SK-N-SH (cell line): ENCODE measurements around the gene MAPKAPK3. TPM values are rescaled to one million over a fixed set of nuclear protein-coding genes. Genes with fewer than 3 reads are reported as not detected.

Experiments used
- CTCF ChIA-PET: fragments of 300-600, 350-600 bp; formaldehyde crosslinking; extraction: SDS; loops from one replicate; lab custom pipeline; 2021; lab: Yijun Ruan, JAX
- POLR2A ChIA-PET: fragments of 350-600 bp; sonication (Branson Sonifier 250); formaldehyde crosslinking; extraction: SDS; loops from one replicate; lab custom pipeline; 2020; ENCODE audit warnings: antibody characterized with exemption, inconsistent platforms; lab: Yijun Ruan, JAX
- DNase-seq: peaks from one replicate; pipeline ENCODE4 v3.0.0; 2012
- H2AFZ ChIP-seq: fragments of 200-600 bp; sonication (generic); 2 replicates; pipeline ENCODE4 v1.8.1; 2016; ENCODE audit warnings: antibody characterized with exemption, mild to moderate bottlenecking, low read depth
- H3F3A ChIP-seq: fragments of 200-600 bp; sonication (generic); replicated peaks from 2 replicates; pipeline ENCODE3; 2016; ENCODE audit warnings: antibody characterized with exemption, mild to moderate bottlenecking; ENCODE audit not compliant: insufficient read depth
- H3K27ac ChIP-seq, 2 experiments: fragments of 200-500 bp in 1 of 2; fragments of 200-600 bp in 1 of 2; sonication (Bioruptor generic) in 1 of 2; sonication (generic), shearing (Covaris generic) in 1 of 2; 2 replicates each; pipeline versions ENCODE4 v1.5.1 to v1.6.1; 2014 to 2016; ENCODE audit warnings: low read depth in 2 of 2, inconsistent platforms in 1 of 2, low read length in 1 of 2, mild to moderate bottlenecking in 1 of 2, mixed read lengths in 1 of 2
- H3K27me3 ChIP-seq: fragments of 200-600 bp; sonication (generic), shearing (Covaris generic); 2 replicates; pipeline ENCODE4 v1.6.1; 2016; ENCODE audit warnings: mixed run types; ENCODE audit not compliant: insufficient read depth
- H3K36me3 ChIP-seq, 2 experiments: fragments of 200-500 bp in 1 of 2; fragments of 200-600 bp in 1 of 2; sonication (Bioruptor generic) in 1 of 2; sonication (generic) in 1 of 2; replicated peaks in 1 of 2; 2 replicates each; pipeline versions ENCODE3 to v1.5.1; 2014 to 2016; ENCODE audit warnings: low read length in 1 of 2, mild to moderate bottlenecking in 1 of 2; ENCODE audit not compliant: insufficient read depth in 2 of 2, control insufficient read depth in 1 of 2
- H3K4me1 ChIP-seq, 2 experiments: fragments of 200-500 bp in 1 of 2; fragments of 200-600 bp in 1 of 2; sonication (Bioruptor generic) in 1 of 2; sonication (generic), shearing (Covaris generic) in 1 of 2; 2 replicates each; pipeline versions ENCODE4 v1.5.1 to v1.6.1; 2014 to 2016; ENCODE audit warnings: low read depth in 1 of 2, low read length in 1 of 2, mixed run types in 1 of 2; ENCODE audit not compliant: insufficient read depth in 2 of 2, control insufficient read depth in 1 of 2
- H3K4me2 ChIP-seq: fragments of 200-600 bp; sonication (generic), shearing (Covaris generic); 2 replicates; pipeline ENCODE4 v1.6.1; 2017; ENCODE audit warnings: mixed run types
- H3K4me3 ChIP-seq, 2 experiments: fragments of 200-500 bp in 1 of 2; fragments of 200-600 bp in 1 of 2; sonication (Bioruptor generic) in 1 of 2; sonication (generic), shearing (Covaris generic) in 1 of 2; 2 replicates each; pipeline versions ENCODE4 v1.5.1 to v1.8.1; 2014 to 2016; ENCODE audit warnings: low read depth in 2 of 2, inconsistent platforms in 1 of 2, low read length in 1 of 2, mild to moderate bottlenecking in 1 of 2, mixed read lengths in 1 of 2, moderate library complexity in 1 of 2
- H3K79me2 ChIP-seq: fragments of 200-600 bp; sonication (generic); 2 replicates; pipeline ENCODE4 v1.8.1; 2017; ENCODE audit warnings: mild to moderate bottlenecking; ENCODE audit not compliant: insufficient read depth
- H3K9ac ChIP-seq: fragments of 200-600 bp; sonication (generic); 2 replicates; pipeline ENCODE4 v1.6.1; 2017; ENCODE audit warnings: mixed run types
- H3K9me2 ChIP-seq: fragments of 200-600 bp; sonication (generic); 2 replicates; pipeline ENCODE4 v1.6.1; 2017; ENCODE audit warnings: mixed run types
- H3K9me3 ChIP-seq: fragments of 200-600 bp; sonication (generic); 2 replicates; pipeline ENCODE4 v1.6.1; 2017; ENCODE audit warnings: mixed run types, mild to moderate bottlenecking, moderate library complexity
- H4K20me1 ChIP-seq: fragments of 200-600 bp; sonication (generic); 2 replicates; pipeline ENCODE4 v1.6.1; 2017; ENCODE audit warnings: mild to moderate bottlenecking, mixed run types; ENCODE audit not compliant: insufficient read depth
- CHD2 ChIP-seq: fragments of 150-350 bp; IDR thresholded peaks from 2 replicates; pipeline ENCODE4 v1.6.1; 2018; ENCODE audit warnings: low read length; ENCODE audit not compliant: partially characterized antibody
- CTCF ChIP-seq: fragments of 200-600 bp; sonication (generic); IDR thresholded peaks from 2 replicates; pipeline ENCODE4 v1.6.1; 2017; ENCODE audit warnings: antibody characterized with exemption, mild to moderate bottlenecking, moderate library complexity
- ELF1 ChIP-seq: IDR thresholded peaks from 2 replicates; pipeline ENCODE4 v1.4.0; 2012
- EP300 ChIP-seq, 2 experiments: IDR thresholded peaks; 2 replicates each; pipeline versions ENCODE4 v1.4.0 to v1.6.1; 2012; ENCODE audit warnings: borderline replicate concordance in 1 of 2, low read depth in 1 of 2, low read length in 1 of 2
- EZH2phosphoT487 ChIP-seq: fragments of 200-600 bp; sonication (generic); IDR thresholded peaks from 2 replicates; pipeline ENCODE4 v1.6.1; 2017; ENCODE audit warnings: low read depth, mixed run types, mild to moderate bottlenecking, antibody characterized with exemption, moderate library complexity, borderline replicate concordance
- FOSL2 ChIP-seq: IDR thresholded peaks from 2 replicates; pipeline ENCODE4 v1.4.0; 2012; ENCODE audit warnings: low read depth, mild to moderate bottlenecking, moderate library complexity, borderline replicate concordance
- MAX ChIP-seq: IDR thresholded peaks from 2 replicates; pipeline ENCODE4 v1.4.0; 2012; ENCODE audit warnings: low read depth
- MEF2A ChIP-seq: IDR thresholded peaks from 2 replicates; pipeline ENCODE4 v1.4.0; 2012; ENCODE audit warnings: low read depth, borderline replicate concordance
- PBX3 ChIP-seq: IDR thresholded peaks from 2 replicates; pipeline ENCODE4; 2012
- POLR2AphosphoS5 ChIP-seq: IDR thresholded peaks from 2 replicates; pipeline ENCODE4 v1.6.1; 2012; ENCODE audit warnings: low read depth, low read length
- RAD21 ChIP-seq: IDR thresholded peaks from 2 replicates; pipeline ENCODE4 v1.6.1; 2012; ENCODE audit warnings: mild to moderate bottlenecking, low read length
- RCOR1 ChIP-seq: fragments of 150-350 bp; IDR thresholded peaks from 2 replicates; pipeline ENCODE4 v1.6.1; 2017; ENCODE audit warnings: antibody characterized with exemption, low read length
- RFX5 ChIP-seq: IDR thresholded peaks from 2 replicates; pipeline ENCODE4 v1.6.1; 2012; ENCODE audit warnings: mild to moderate bottlenecking, improper control_type of control experiment, low read length
- RXRA ChIP-seq: IDR thresholded peaks from 2 replicates; pipeline ENCODE4 v1.4.0; 2012; ENCODE audit warnings: low read depth, mild to moderate bottlenecking, borderline replicate concordance
- SMC3 ChIP-seq: IDR thresholded peaks from 2 replicates; pipeline ENCODE4 v1.6.1; 2012; ENCODE audit warnings: low read depth, low read length, improper control_type of control experiment
- TAF1 ChIP-seq: IDR thresholded peaks from 2 replicates; pipeline ENCODE4 v1.6.1; 2012; ENCODE audit warnings: low read depth, mild to moderate bottlenecking, low read length, moderate library complexity, borderline replicate concordance
- TCF12 ChIP-seq: IDR thresholded peaks from 2 replicates; pipeline ENCODE4 v1.4.0; 2012
- YY1 ChIP-seq: IDR thresholded peaks from 2 replicates; pipeline ENCODE4 v1.4.0; 2012; ENCODE audit warnings: low read depth, mild to moderate bottlenecking
- ZBTB33 ChIP-seq: IDR thresholded peaks from 2 replicates; pipeline ENCODE4 v1.4.0; 2012; ENCODE audit warnings: low read depth, borderline replicate concordance
- WGBS: methylation state at CpG from one replicate; pipeline ENCODE4 v1.1.6; 2017; ENCODE audit warnings: low lambda C conversion rate; 5-methylcytosine and 5-hydroxymethylcytosine counted together
- polyA plus RNA-seq, 3 experiments: library from polyadenylated mRNA; depleted of rRNA; stranded (reverse); fragments of >200 nt; gene quantifications; 2 replicates each; pipeline ENCODE4 v1.2.3, GENCODE V29; 2012

Gene MAPKAPK3
- polyA plus RNA-seq, 1 of the 3 experiments (the other 2 are of a cell fraction) = 29.4 TPM

GRCh38 chr3:50689558-50689957 is 72.6 kb downstream of the MAPKAPK3 start:
- WGBS = 17% methylated on average over 5 of the region's 6 CpGs
- H3F3A ChIP-seq = no peaks in the 10 kb centered on the region
- no peak for DNase-seq
- CTCF ChIA-PET = interaction anchor here (1.4 kb wide), 1 partner anchor 11 kb away, joined by 4 read pairs; no protein-coding TSS in a partner anchor
- TF ChIP-seq EP300 (IDR thresholded peaks at IDR 0.05; ENCODE audit: borderline replicate concordance in 1 of 2, low read depth in 1 of 2, low read length in 1 of 2) (no peak), RCOR1 (no peak), CTCF (no peak), RAD21 (no peak), MAX (no peak), ELF1 (no peak), CHD2 (no peak), ZBTB33 (no peak), SMC3 (no peak), TCF12 (no peak)
- H3K9me2 ChIP-seq = no peaks in the 10 kb centered on the region
- H3K79me2 ChIP-seq = no peaks in the 10 kb centered on the region
- peaks cover 4% of the 10 kb centered on the region; the same call in 1 of the 2 replicates for H3K27me3 ChIP-seq
- no peaks in the 10 kb centered on the region for H3K36me3 ChIP-seq
- H3K4me1 ChIP-seq = no peaks in the 10 kb centered on the region
- no peaks in the 10 kb centered on the region for H3K9me3 ChIP-seq
- H3K27ac ChIP-seq = no peak overlapping the region
- H3K4me3 ChIP-seq = no peak overlapping the region
- POLR2A ChIA-PET = no interaction called here
- H4K20me1 ChIP-seq = no peaks in the 10 kb centered on the region
- H3K4me2 ChIP-seq = no peak overlapping the region
- no peak overlapping the region for H2AFZ ChIP-seq
- no peak overlapping the region for H3K9ac ChIP-seq

DNA sequence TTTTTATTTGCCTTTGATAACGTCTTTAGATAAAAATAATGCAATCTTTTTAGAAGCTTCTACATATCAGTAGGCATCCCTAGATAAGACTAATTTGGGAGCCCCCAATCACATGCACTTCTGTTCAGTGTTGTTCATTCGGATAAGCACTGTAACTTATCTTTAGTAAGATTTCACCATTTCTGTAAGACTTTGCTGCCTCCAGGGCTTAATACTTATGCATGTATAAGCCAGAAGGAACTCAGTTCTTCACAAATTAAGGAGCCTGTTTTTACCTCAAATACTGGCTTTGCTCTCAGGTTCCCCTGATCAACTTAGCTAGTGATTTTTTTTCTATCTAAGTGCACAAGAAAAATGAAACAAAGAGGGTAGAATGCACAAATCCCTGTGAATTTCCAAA is 78.1 kb downstream of the MAPKAPK3 start:
- no peaks in the 10 kb centered on the region for H4K20me1 ChIP-seq
- no peak overlapping the region for H3K9ac ChIP-seq
- TF ChIP-seq TCF12 = no peak
- no peak for TF ChIP-seq EZH2phosphoT487
- no peak for TF ChIP-seq RAD21
- no peak for TF ChIP-seq RFX5
- TF ChIP-seq EP300 (IDR thresholded peaks at IDR 0.05; ENCODE audit: borderline replicate concordance in 1 of 2, low read depth in 1 of 2, low read length in 1 of 2) = no peak
- no peak for TF ChIP-seq RXRA
- TF ChIP-seq PBX3 = no peak
- no peak for TF ChIP-seq TAF1
- no peak for TF ChIP-seq FOSL2
- no peak for TF ChIP-seq SMC3
- TF ChIP-seq POLR2AphosphoS5 = no peak
- no peak for TF ChIP-seq YY1
- TF ChIP-seq MEF2A = no peak
- no peak overlapping the region for H3K4me2 ChIP-seq
- H2AFZ ChIP-seq = no peak overlapping the region
- H3F3A ChIP-seq = no peaks in the 10 kb centered on the region
- no peaks in the 10 kb centered on the region for H3K36me3 ChIP-seq
- no peak overlapping the region for H3K4me3 ChIP-seq
- no peaks in the 10 kb centered on the region; the same call in 1 of the 2 replicates for H3K9me3 ChIP-seq
- CTCF ChIA-PET = interaction anchor here (1.4 to 1.5 kb wide), 2 partner anchors 20 to 79 kb away, joined by 5 read pairs; partner anchors contain the start of gene DOCK3
- H3K9me2 ChIP-seq = no peaks in the 10 kb centered on the region
- no peak for DNase-seq
- H3K79me2 ChIP-seq = no peaks in the 10 kb centered on the region
- no peaks in the 10 kb centered on the region for H3K4me1 ChIP-seq
- POLR2A ChIA-PET = no interaction called here
- H3K27ac ChIP-seq = no peak overlapping the region
- no peaks in the 10 kb centered on the region; the same call in 1 of the 2 replicates for H3K27me3 ChIP-seq
- WGBS = 4% methylated on average over 2 of the region's 2 CpGs
